H1 (cell line): ENCODE measurements around the gene UBE2Q2. TPM values are rescaled to one million over a fixed set of nuclear protein-coding genes. Genes with fewer than 3 reads are reported as not detected.

Source experiments
- CTCF ChIA-PET: fragments of 300-600 bp; sonication (Branson Sonifier 250); formaldehyde crosslinking; loops from one replicate; lab custom pipeline; 2021; ENCODE audit not compliant: partially characterized antibody; lab: Charles Lee
- POLR2A ChIA-PET: fragments of 300-600 bp; sonication (Branson Sonifier 250); formaldehyde crosslinking; loops from one replicate; lab custom pipeline; 2021; ENCODE audit warnings: inconsistent platforms; ENCODE audit not compliant: partially characterized antibody; lab: Charles Lee
- DNase-seq, 2 experiments: peaks; one replicate each; pipeline versions ENCODE4 v3.0.0 to v3.0.0-alpha.2; 2010 to 2022; ENCODE audit warnings: low spot score in 2 of 2, low read depth in 1 of 2, mixed read lengths in 1 of 2
- FAIRE-seq: peaks from 2 replicates; lab custom pipeline; 2011; peaks lifted over from hg19 to GRCh38; lab: Jason Lieb, UNC
- H2AFZ ChIP-seq: 2 replicates; pipeline ENCODE4 v1.8.1; 2012; ENCODE audit warnings: low read length, inconsistent platforms
- H2AK5ac ChIP-seq: 2 replicates; pipeline ENCODE4 v1.6.1; 2013; ENCODE audit warnings: low read depth, low read length
- H2BK120ac ChIP-seq: replicated peaks from 2 replicates; pipeline ENCODE3; 2013; ENCODE audit warnings: low read depth, low read length, inconsistent platforms
- H2BK12ac ChIP-seq: 2 replicates; pipeline ENCODE4 v1.6.1; 2013; ENCODE audit warnings: low read depth, low read length
- H2BK15ac ChIP-seq: 2 replicates; pipeline ENCODE4 v1.6.1; 2013; ENCODE audit warnings: low read length
- H2BK20ac ChIP-seq: 2 replicates; pipeline ENCODE4 v1.6.1; 2013; ENCODE audit warnings: low read length
- H2BK5ac ChIP-seq: 2 replicates; pipeline ENCODE4 v1.6.1; 2013; ENCODE audit warnings: low read depth, low read length
- H3K14ac ChIP-seq: 2 replicates; pipeline ENCODE4 v1.6.1; 2013; ENCODE audit warnings: inconsistent platforms; ENCODE audit not compliant: insufficient read length
- H3K18ac ChIP-seq: 2 replicates; pipeline ENCODE4 v1.6.1; 2013; ENCODE audit warnings: low read length; ENCODE audit errors: extremely low read depth
- H3K23ac ChIP-seq: 2 replicates; pipeline ENCODE4 v1.6.1; 2013; ENCODE audit warnings: inconsistent platforms; ENCODE audit not compliant: insufficient read length
- H3K23me2 ChIP-seq: 2 replicates; pipeline ENCODE4 v1.6.1; 2013; ENCODE audit warnings: low read depth, low read length
- H3K27ac ChIP-seq: 2 replicates; pipeline ENCODE4 v1.6.1; 2011; ENCODE audit warnings: low read depth, low read length, inconsistent platforms
- H3K27me3 ChIP-seq, 4 experiments: replicated peaks in 1 of 4; 1 replicate in 1 of 4; 2 replicates in 3 of 4; pipeline versions ENCODE4 v1.6.1 to v1.8.1; 2011 to 2013; ENCODE audit warnings: low read length in 3 of 4, mild to moderate bottlenecking in 3 of 4, inconsistent platforms in 2 of 4, mixed read lengths in 2 of 4, moderate library complexity in 1 of 4; ENCODE audit not compliant: control insufficient read depth in 3 of 4, insufficient read depth in 3 of 4; ENCODE audit errors: extremely low read depth in 1 of 4
- H3K36me3 ChIP-seq, 4 experiments: 2 replicates each; pipeline versions ENCODE4 v1.6.1 to v1.8.1; 2011 to 2013; ENCODE audit warnings: mild to moderate bottlenecking in 4 of 4, low read length in 3 of 4, moderate library complexity in 2 of 4, control low read depth in 1 of 4, inconsistent platforms in 1 of 4; ENCODE audit not compliant: insufficient read depth in 4 of 4, control insufficient read depth in 2 of 4
- H3K4ac ChIP-seq: replicated peaks from 2 replicates; pipeline ENCODE3; 2013; ENCODE audit warnings: low read length, low read depth, mixed read lengths, inconsistent platforms; ENCODE audit not compliant: insufficient read length
- H3K4me1 ChIP-seq, 4 experiments: replicated peaks in 1 of 4; 1 replicate in 1 of 4; 2 replicates in 3 of 4; pipeline versions ENCODE4 v1.6.1 to v1.8.1; 2011 to 2013; ENCODE audit warnings: low read length in 3 of 4, inconsistent platforms in 2 of 4, mixed read lengths in 1 of 4; ENCODE audit not compliant: insufficient read depth in 4 of 4, control insufficient read depth in 3 of 4
- H3K4me2 ChIP-seq, 2 experiments: 2 replicates each; pipeline versions ENCODE4 v1.6.1 to v1.8.1; 2011 to 2013; ENCODE audit warnings: low read depth in 2 of 2, low read length in 2 of 2, control low read depth in 1 of 2, inconsistent platforms in 1 of 2, mild to moderate bottlenecking in 1 of 2; ENCODE audit not compliant: insufficient read depth in 1 of 2
- H3K4me3 ChIP-seq, 4 experiments: fragments of 200-600, 300-600 bp in 1 of 4; sonication (generic), shearing (Covaris generic), sonication (Bioruptor Twin) in 1 of 4; 2 replicates each; pipeline versions ENCODE4 v1.5.1 to v1.8.1; 2011 to 2016; ENCODE audit warnings: low read length in 4 of 4, low read depth in 3 of 4, control low read depth in 2 of 4, inconsistent platforms in 2 of 4, mild to moderate bottlenecking in 2 of 4, mixed read lengths in 1 of 4, moderate library complexity in 1 of 4; ENCODE audit not compliant: insufficient read depth in 2 of 4; ENCODE audit errors: extremely low read depth in 1 of 4
- H3K56ac ChIP-seq: replicated peaks from 2 replicates; pipeline ENCODE3; 2013; ENCODE audit warnings: low read depth, mild to moderate bottlenecking, mixed read lengths, low read length, inconsistent platforms; ENCODE audit not compliant: insufficient read length
- H3K79me1 ChIP-seq: 2 replicates; pipeline ENCODE4 v1.6.1; 2013; ENCODE audit warnings: low read depth, low read length, control low read depth
- H3K79me2 ChIP-seq, 2 experiments: 2 replicates each; pipeline versions ENCODE4 v1.6.1 to v1.8.1; 2012 to 2013; ENCODE audit warnings: low read length in 2 of 2, mild to moderate bottlenecking in 2 of 2, inconsistent platforms in 1 of 2; ENCODE audit not compliant: insufficient read depth in 2 of 2, control insufficient read depth in 1 of 2
- H3K9ac ChIP-seq, 4 experiments: replicated peaks in 1 of 4; 1 replicate in 1 of 4; 2 replicates in 3 of 4; pipeline versions ENCODE4 v1.6.1 to v1.8.1; 2011 to 2013; ENCODE audit warnings: low read depth in 3 of 4, low read length in 3 of 4, control low read depth in 2 of 4, mild to moderate bottlenecking in 2 of 4, moderate library complexity in 2 of 4, inconsistent platforms in 1 of 4; ENCODE audit errors: extremely low read depth in 1 of 4
- H3K9me3 ChIP-seq, 2 experiments: 2 replicates each; pipeline versions ENCODE4 v1.6.1 to v1.8.1; 2012 to 2013; ENCODE audit warnings: mild to moderate bottlenecking in 2 of 2, moderate library complexity in 2 of 2, control low read depth in 1 of 2, inconsistent platforms in 1 of 2, low read depth in 1 of 2, low read length in 1 of 2, mixed read lengths in 1 of 2; ENCODE audit not compliant: insufficient read depth in 2 of 2
- H4K20me1 ChIP-seq, 2 experiments: replicated peaks in 1 of 2; 2 replicates each; pipeline versions ENCODE3 to v1.8.1; 2011 to 2013; ENCODE audit warnings: inconsistent platforms in 2 of 2, low read length in 2 of 2, mild to moderate bottlenecking in 1 of 2; ENCODE audit not compliant: insufficient read depth in 2 of 2, control insufficient read depth in 1 of 2
- H4K5ac ChIP-seq: 2 replicates; pipeline ENCODE4 v1.6.1; 2013; ENCODE audit warnings: low read length, low read depth, mixed read lengths, inconsistent platforms; ENCODE audit not compliant: insufficient read length
- H4K8ac ChIP-seq: 2 replicates; pipeline ENCODE4 v1.8.0; 2013; ENCODE audit warnings: mild to moderate bottlenecking, moderate library complexity, low read length, inconsistent platforms; ENCODE audit not compliant: insufficient read depth; ENCODE audit errors: extremely low read depth
- H4K91ac ChIP-seq: replicated peaks from 2 replicates; pipeline ENCODE3; 2013; ENCODE audit warnings: low read length, mixed read lengths, inconsistent platforms; ENCODE audit not compliant: insufficient read length
- KDM5A ChIP-seq: fragments of 200-600 bp; IDR thresholded peaks from 2 replicates; pipeline ENCODE4 v1.7.1; 2012; ENCODE audit warnings: mild to moderate bottlenecking, low read length, inconsistent platforms, mixed read lengths
- POLR2A ChIP-seq, 2 experiments: IDR thresholded peaks; 1 replicate in 1 of 2; 2 replicates in 1 of 2; pipeline ENCODE4 v1.6.1; 2011; ENCODE audit warnings: low read depth in 2 of 2, low read length in 2 of 2, mild to moderate bottlenecking in 2 of 2; ENCODE audit errors: control extremely low read depth in 1 of 2
- SIX5 ChIP-seq: IDR thresholded peaks from 2 replicates; pipeline ENCODE4 v1.6.1; 2011; ENCODE audit warnings: mild to moderate bottlenecking, low read depth, low read length
- SP1 ChIP-seq: IDR thresholded peaks from 2 replicates; pipeline ENCODE4 v1.6.1; 2011; ENCODE audit warnings: low read depth, low read length
- SUZ12 ChIP-seq: fragments of 200-600 bp; sonication (generic); IDR thresholded peaks from 2 replicates; pipeline ENCODE4 v1.6.1; 2012; ENCODE audit warnings: mild to moderate bottlenecking, inconsistent platforms, low read length, moderate library complexity, mixed read lengths
- TAF7 ChIP-seq: optimal IDR thresholded peaks from 2 replicates; pipeline ENCODE3; 2011; ENCODE audit warnings: low read depth, mild to moderate bottlenecking, inconsistent platforms, low read length, moderate library complexity, borderline replicate concordance
- WGBS, 2 experiments: shearing (Covaris generic) in 1 of 2; methylation state at CpG; one replicate each; pipeline versions ENCODE4 v1.1.6 to v1.1.7; 2013 to 2015; ENCODE audit warnings: low lambda C conversion rate in 2 of 2, mixed read lengths in 2 of 2, inconsistent platforms in 1 of 2, low coverage in 1 of 2, missing lambda C conversion rate in 1 of 2; ENCODE audit not compliant: insufficient replicate concordance in 2 of 2, insufficient coverage in 1 of 2, insufficient read length in 1 of 2; ENCODE audit errors: extremely low coverage in 1 of 2, missing lambda C conversion rate in 1 of 2; 5-methylcytosine and 5-hydroxymethylcytosine counted together
- polyA plus RNA-seq, 7 experiments: library from polyadenylated mRNA; depleted of rRNA in 3 of 7; stranded (reverse) in 5 of 7; unstranded in 2 of 7; fragments of >200 nt in 5 of 7; fragments of 200-250 nt in 2 of 7; gene quantifications; 1 replicate in 5 of 7; 2 replicates in 1 of 7; 4 replicates in 1 of 7; pipeline versions ENCODE4 v1.2.1 to v1.2.3, GENCODE V29; 2011 to 2013; ENCODE audit warnings: missing spikeins in 2 of 7, mixed read lengths in 2 of 7
- total RNA-seq: library from RNA; stranded (reverse); fragmentation: NEBNext Ultra II Directional; extraction: Animal tissue kit (Norgen Biotek cat#: 25700); gene quantifications from 2 replicates; pipeline ENCODE4 v1.2.1, GENCODE V29; 2021

The UBE2Q2 gene
- total and polyA plus RNA-seq, 2 of the 8 experiments (the other 6 are each of a cell fraction or from before 2014, with no cell fraction given): 10.1 to 22.7 TPM

- no peak overlapping the region for H2AFZ ChIP-seq
- FAIRE-seq: no peak
Observed at GRCh38 chr15:75827691-75828090, 15.6 kb upstream of the UBE2Q2 start.

More at GRCh38 chr15:75827691-75828090, 15.6 kb upstream of the UBE2Q2 start:
- Histone ChIP-seq H2BK12ac (no peak overlapping the region), H3K27me3 (no peaks in the 10 kb centered on the region), H3K4me1 (peaks cover 8 to 17% (median 12%) of the 10 kb centered on the region in 4 experiments), H3K9ac (no peak overlapping the region), H2BK120ac (no peak overlapping the region), H4K20me1 (no peaks in the 10 kb centered on the region), H3K14ac (no peak overlapping the region), H3K79me1 (no peaks in the 10 kb centered on the region), H3K4me2 (no peak overlapping the region), H3K18ac (no peak overlapping the region), H3K79me2 (no peaks in the 10 kb centered on the region), H3K4me3 (no peak overlapping the region), H4K8ac (no peak overlapping the region), H2BK20ac (no peak overlapping the region), H2BK5ac (no peak overlapping the region), H3K23me2 (no peaks in the 10 kb centered on the region), H3K56ac (no peak overlapping the region), H2AK5ac (no peak overlapping the region), H3K27ac (no peak overlapping the region), H3K4ac (no peak overlapping the region), H3K9me3 (no peaks in the 10 kb centered on the region), H4K91ac (no peak overlapping the region), H3K36me3 (no peaks in the 10 kb centered on the region), H3K23ac (no peak overlapping the region), H2BK15ac (no peak overlapping the region), H4K5ac (no peak overlapping the region)
- 57% methylated on average over 3 of the region's 3 CpGs; no CpG with 5 or more reads in 1 of the 2 experiments for WGBS, 2 experiments
- POLR2A ChIA-PET: interaction anchor here (0.6 to 2.4 kb wide), 3 partner anchors 14 to 313 kb away, joined by 3 to 8 read pairs (median 3); no protein-coding TSS in a partner anchor
- DNase-seq: no peak
- CTCF ChIA-PET: interaction anchor here (0.8 to 2.5 kb wide), 7 partner anchors 10 to 101 kb away, joined by 3 to 8 read pairs (median 3); no protein-coding TSS in a partner anchor
- TF ChIP-seq SUZ12 (no peak), KDM5A (no peak), SIX5 (no peak), TAF7 (no peak), SP1 (no peak), POLR2A (IDR thresholded peaks at IDR 0.05; ENCODE audit: control extremely low read depth in 1 of 2, low read depth in 2 of 2, low read length in 2 of 2) (no peak)
